SK-N-SH (cell line): Measurements from ENCODE around the gene ARR3.

ENCODE experiments used
- CHD2 ChIP-seq: fragments of 150-350 bp; IDR thresholded peaks from 2 replicates; pipeline ENCODE4 v1.6.1; 2018; ENCODE audit warnings: low read length; ENCODE audit not compliant: partially characterized antibody
- CTCF ChIP-seq: fragments of 200-600 bp; sonication (generic); IDR thresholded peaks from 2 replicates; pipeline ENCODE4 v1.6.1; 2017; ENCODE audit warnings: antibody characterized with exemption, mild to moderate bottlenecking, moderate library complexity
- FOXM1 ChIP-seq: IDR thresholded peaks from 2 replicates; pipeline ENCODE4 v1.4.0; 2012; ENCODE audit warnings: low read depth, mild to moderate bottlenecking
- GABPA ChIP-seq: IDR thresholded peaks from 2 replicates; pipeline ENCODE4 v1.4.0; 2012; ENCODE audit warnings: low read depth, mild to moderate bottlenecking
- IRF3 ChIP-seq: fragments of 150-350 bp; IDR thresholded peaks from 2 replicates; pipeline ENCODE4 v1.6.1; 2016; ENCODE audit warnings: mild to moderate bottlenecking, low read depth, low read length
- SIN3A ChIP-seq: IDR thresholded peaks from 2 replicates; pipeline ENCODE4 v1.6.1; 2012; ENCODE audit warnings: low read depth, mild to moderate bottlenecking, low read length, moderate library complexity, borderline replicate concordance
- TEAD4 ChIP-seq: IDR thresholded peaks from 2 replicates; pipeline ENCODE4 v1.4.0; 2012; ENCODE audit warnings: mild to moderate bottlenecking, borderline replicate concordance; ENCODE audit not compliant: insufficient read depth
- USF2 ChIP-seq: fragments of 150-350 bp; IDR thresholded peaks from 2 replicates; pipeline ENCODE4 v1.6.1; 2017; ENCODE audit warnings: antibody characterized with exemption, low read length, low read depth, borderline replicate concordance

GRCh38 chrX:70255452-70255851, 12.7 kb upstream of the ARR3 start:
- TF ChIP-seq IRF3, result no peak
- TF ChIP-seq CTCF, result no peak
- TF ChIP-seq TEAD4, result no peak
- TF ChIP-seq USF2, result no peak
- TF ChIP-seq SIN3A, result no peak
- no peak for TF ChIP-seq CHD2
- no peak for TF ChIP-seq GABPA
- TF ChIP-seq FOXM1, result no peak
